K562 (cell line): Measurements from ENCODE around the gene RHOC.

Experiments
- ARID1B ChIP-seq: fragments of 450-650 bp; IDR thresholded peaks from 2 replicates; pipeline ENCODE4 v1.6.1; 2016; ENCODE audit warnings: antibody characterized with exemption, mild to moderate bottlenecking, inconsistent platforms
- ATF1 ChIP-seq, 2 experiments: fragments of 450-650 bp in 1 of 2; IDR thresholded peaks; 2 replicates each; pipeline ENCODE4 v1.6.1; 2016; ENCODE audit warnings: missing compliant biosample characterization in 1 of 2, missing genetic modification characterization in 1 of 2
- ESRRA ChIP-seq: fragments of 450-650 bp; IDR thresholded peaks from 2 replicates; pipeline ENCODE4 v1.6.1; 2014; ENCODE audit warnings: low read depth, mild to moderate bottlenecking, moderate library complexity, borderline replicate concordance
- FOXJ2 ChIP-seq: fragments of 200-800 bp; sonication (Bioruptor generic); IDR thresholded peaks from 2 replicates; pipeline ENCODE4 v1.6.1; 2016; ENCODE audit warnings: missing genetic modification characterization, missing compliant biosample characterization
- GATA2 ChIP-seq: sonication (generic); formaldehyde crosslinking; IDR thresholded peaks from 2 replicates; pipeline ENCODE4 v1.4.0; 2020; ENCODE audit warnings: mild to moderate bottlenecking, missing genetic modification reagents
- HDAC8 ChIP-seq: fragments of 450-650 bp; IDR thresholded peaks from 2 replicates; pipeline ENCODE4 v1.6.1; 2016; ENCODE audit warnings: mild to moderate bottlenecking, missing genetic modification characterization, moderate library complexity, missing compliant biosample characterization
- HNRNPLL ChIP-seq: fragments of 200-400 bp; formaldehyde crosslinking; IDR thresholded peaks from 2 replicates; pipeline ENCODE4 v1.6.1; 2017; ENCODE audit warnings: low read length, low read depth, mild to moderate bottlenecking; ENCODE audit not compliant: poor library complexity, severe bottlenecking
- NONO ChIP-seq, 2 experiments: fragments of 200-400 bp in 1 of 2; fragments of 450-650 bp in 1 of 2; formaldehyde crosslinking in 1 of 2; IDR thresholded peaks; 2 replicates each; pipeline ENCODE4 v1.6.1; 2017; ENCODE audit warnings: low read depth in 2 of 2, mild to moderate bottlenecking in 2 of 2, moderate library complexity in 2 of 2, low read length in 1 of 2
- NR1H2 ChIP-seq: sonication (generic); formaldehyde crosslinking; IDR thresholded peaks from 2 replicates; pipeline ENCODE4 v1.4.0; 2020; ENCODE audit warnings: mild to moderate bottlenecking, missing genetic modification reagents
- NR2F6 ChIP-seq: fragments of 450-650 bp; formaldehyde crosslinking; IDR thresholded peaks from 2 replicates; pipeline ENCODE4 v1.4.0; 2020; ENCODE audit warnings: mild to moderate bottlenecking
- TF ChIP-seq, protein P1 (sequence below): sonication (generic); formaldehyde crosslinking; IDR thresholded peaks from 2 replicates; pipeline ENCODE4 v1.8.0; 2023; ENCODE audit warnings: mild to moderate bottlenecking, missing genetic modification reagents

GRCh38 chr1:112711670-112712069 is 4.7 kb upstream of the RHOC start:
- no peak for TF ChIP-seq ARID1B
- no peak for TF ChIP-seq HNRNPLL
- no peak for TF ChIP-seq FOXJ2
- no peak for TF ChIP-seq ESRRA
- TF ChIP-seq ATF1 (CRISPR knock-in tag; IDR thresholded peaks at IDR 0.05), result no peak
- no peak for TF ChIP-seq ATF1 (tag; IDR thresholded peaks at IDR 0.05)
- no peak for TF ChIP-seq NR2F6 (CRISPR knock-in tag)
- TF ChIP-seq GATA2 (CRISPR knock-in tag), result no peak
- TF ChIP-seq, protein P1, sequence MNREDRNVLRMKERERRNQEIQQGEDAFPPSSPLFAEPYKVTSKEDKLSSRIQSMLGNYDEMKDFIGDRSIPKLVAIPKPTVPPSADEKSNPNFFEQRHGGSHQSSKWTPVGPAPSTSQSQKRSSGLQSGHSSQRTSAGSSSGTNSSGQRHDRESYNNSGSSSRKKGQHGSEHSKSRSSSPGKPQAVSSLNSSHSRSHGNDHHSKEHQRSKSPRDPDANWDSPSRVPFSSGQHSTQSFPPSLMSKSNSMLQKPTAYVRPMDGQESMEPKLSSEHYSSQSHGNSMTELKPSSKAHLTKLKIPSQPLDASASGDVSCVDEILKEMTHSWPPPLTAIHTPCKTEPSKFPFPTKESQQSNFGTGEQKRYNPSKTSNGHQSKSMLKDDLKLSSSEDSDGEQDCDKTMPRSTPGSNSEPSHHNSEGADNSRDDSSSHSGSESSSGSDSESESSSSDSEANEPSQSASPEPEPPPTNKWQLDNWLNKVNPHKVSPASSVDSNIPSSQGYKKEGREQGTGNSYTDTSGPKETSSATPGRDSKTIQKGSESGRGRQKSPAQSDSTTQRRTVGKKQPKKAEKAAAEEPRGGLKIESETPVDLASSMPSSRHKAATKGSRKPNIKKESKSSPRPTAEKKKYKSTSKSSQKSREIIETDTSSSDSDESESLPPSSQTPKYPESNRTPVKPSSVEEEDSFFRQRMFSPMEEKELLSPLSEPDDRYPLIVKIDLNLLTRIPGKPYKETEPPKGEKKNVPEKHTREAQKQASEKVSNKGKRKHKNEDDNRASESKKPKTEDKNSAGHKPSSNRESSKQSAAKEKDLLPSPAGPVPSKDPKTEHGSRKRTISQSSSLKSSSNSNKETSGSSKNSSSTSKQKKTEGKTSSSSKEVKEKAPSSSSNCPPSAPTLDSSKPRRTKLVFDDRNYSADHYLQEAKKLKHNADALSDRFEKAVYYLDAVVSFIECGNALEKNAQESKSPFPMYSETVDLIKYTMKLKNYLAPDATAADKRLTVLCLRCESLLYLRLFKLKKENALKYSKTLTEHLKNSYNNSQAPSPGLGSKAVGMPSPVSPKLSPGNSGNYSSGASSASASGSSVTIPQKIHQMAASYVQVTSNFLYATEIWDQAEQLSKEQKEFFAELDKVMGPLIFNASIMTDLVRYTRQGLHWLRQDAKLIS (CRISPR knock-in tag), result no peak
- TF ChIP-seq HDAC8 (tag), result no peak
- no peak for TF ChIP-seq NONO (IDR thresholded peaks at IDR 0.05; ENCODE audit: low read depth in 2 of 2, low read length in 1 of 2)
- TF ChIP-seq NR1H2 (CRISPR knock-in tag), result no peak
